Measurements from ENCODE around the gene GPN2.

DNA sequence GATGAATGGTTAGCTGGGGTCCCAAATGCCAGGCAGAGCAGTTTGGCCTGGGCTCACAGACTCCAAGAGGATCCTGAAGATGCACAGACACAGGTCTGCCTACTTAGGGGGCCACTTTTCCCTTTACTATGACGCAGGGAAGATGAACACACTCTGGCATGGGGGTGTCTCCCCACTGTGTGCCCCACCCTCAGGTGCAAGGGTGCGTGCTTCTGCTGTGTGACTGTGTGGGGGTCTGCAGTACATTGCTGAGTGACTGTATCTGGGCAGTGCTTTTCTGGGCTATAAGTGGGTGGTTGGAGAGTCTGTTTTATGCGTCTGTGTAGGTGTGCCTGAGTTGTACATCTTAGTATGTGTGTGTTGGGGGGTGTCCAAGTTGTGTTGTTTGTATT is 19.9 kb upstream of the GPN2 start:
- TF ChIP-seq POLR2A (IDR thresholded peaks at IDR 0.05; ENCODE audit: low read depth, low read length): no peak
- no peak for TF ChIP-seq GATA2 (IDR thresholded peaks at IDR 0.05; ENCODE audit: insufficient read depth, insufficient read length, low read depth, low read length)
- TF ChIP-seq, protein P1, sequence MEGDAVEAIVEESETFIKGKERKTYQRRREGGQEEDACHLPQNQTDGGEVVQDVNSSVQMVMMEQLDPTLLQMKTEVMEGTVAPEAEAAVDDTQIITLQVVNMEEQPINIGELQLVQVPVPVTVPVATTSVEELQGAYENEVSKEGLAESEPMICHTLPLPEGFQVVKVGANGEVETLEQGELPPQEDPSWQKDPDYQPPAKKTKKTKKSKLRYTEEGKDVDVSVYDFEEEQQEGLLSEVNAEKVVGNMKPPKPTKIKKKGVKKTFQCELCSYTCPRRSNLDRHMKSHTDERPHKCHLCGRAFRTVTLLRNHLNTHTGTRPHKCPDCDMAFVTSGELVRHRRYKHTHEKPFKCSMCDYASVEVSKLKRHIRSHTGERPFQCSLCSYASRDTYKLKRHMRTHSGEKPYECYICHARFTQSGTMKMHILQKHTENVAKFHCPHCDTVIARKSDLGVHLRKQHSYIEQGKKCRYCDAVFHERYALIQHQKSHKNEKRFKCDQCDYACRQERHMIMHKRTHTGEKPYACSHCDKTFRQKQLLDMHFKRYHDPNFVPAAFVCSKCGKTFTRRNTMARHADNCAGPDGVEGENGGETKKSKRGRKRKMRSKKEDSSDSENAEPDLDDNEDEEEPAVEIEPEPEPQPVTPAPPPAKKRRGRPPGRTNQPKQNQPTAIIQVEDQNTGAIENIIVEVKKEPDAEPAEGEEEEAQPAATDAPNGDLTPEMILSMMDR (IDR thresholded peaks at IDR 0.05; ENCODE audit: extremely low read depth in 1 of 2, insufficient read depth in 1 of 2, low read depth in 1 of 2, low read length in 2 of 2): no peak
- TF ChIP-seq POLR2AphosphoS5 (IDR thresholded peaks at IDR 0.05; ENCODE audit: insufficient read depth, low read depth, low read length): no peak
- no peak for TF ChIP-seq MYC (IDR thresholded peaks at IDR 0.05; ENCODE audit: low read depth, low read length)
- no peak for TF ChIP-seq FOS (IDR thresholded peaks at IDR 0.05; ENCODE audit: borderline replicate concordance, insufficient read depth, low read length)
- no peak for TF ChIP-seq EZH2 (IDR thresholded peaks at IDR 0.05; ENCODE audit: borderline replicate concordance, low read depth, low read length, severe bottlenecking)
- no peak for TF ChIP-seq JUN (IDR thresholded peaks at IDR 0.05; ENCODE audit: borderline replicate concordance, insufficient read depth, insufficient read length, low read depth)

Measured in endothelial cell of umbilical vein (primary cell).